C4-2B (cell line): ENCODE data around the gene PPIA.

ENCODE experiments used
- ZFX ChIP-seq: fragments of 450-650 bp; IDR thresholded peaks from 2 replicates; pipeline ENCODE4 v1.6.1; 2017
- TF ChIP-seq, protein P1 (sequence below): fragments of 450-650 bp; conservative IDR thresholded peaks from 2 replicates; pipeline ENCODE4 v1.5.1; 2017; ENCODE audit warnings: mild to moderate bottlenecking

DNA sequence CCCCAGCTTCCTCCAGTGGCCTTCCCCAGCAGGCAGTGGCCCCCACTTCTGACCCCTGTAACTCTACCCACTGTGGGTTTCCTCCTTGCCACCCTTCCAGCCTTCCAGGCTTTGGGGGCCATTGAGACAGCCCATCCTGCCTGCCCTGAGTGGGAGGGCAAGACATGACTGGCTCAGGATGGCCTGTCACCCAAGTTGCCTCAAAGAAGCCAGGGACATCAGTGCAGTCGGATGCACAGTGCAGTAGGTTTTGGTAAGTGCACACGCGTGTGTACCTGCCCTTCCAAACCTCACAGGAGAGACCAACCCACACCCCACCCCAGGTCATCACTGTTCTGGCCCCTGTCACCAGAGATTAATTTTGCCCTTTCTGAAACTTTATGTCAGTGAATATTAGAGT is 25.1 kb upstream of the PPIA start:
- TF ChIP-seq, protein P1, sequence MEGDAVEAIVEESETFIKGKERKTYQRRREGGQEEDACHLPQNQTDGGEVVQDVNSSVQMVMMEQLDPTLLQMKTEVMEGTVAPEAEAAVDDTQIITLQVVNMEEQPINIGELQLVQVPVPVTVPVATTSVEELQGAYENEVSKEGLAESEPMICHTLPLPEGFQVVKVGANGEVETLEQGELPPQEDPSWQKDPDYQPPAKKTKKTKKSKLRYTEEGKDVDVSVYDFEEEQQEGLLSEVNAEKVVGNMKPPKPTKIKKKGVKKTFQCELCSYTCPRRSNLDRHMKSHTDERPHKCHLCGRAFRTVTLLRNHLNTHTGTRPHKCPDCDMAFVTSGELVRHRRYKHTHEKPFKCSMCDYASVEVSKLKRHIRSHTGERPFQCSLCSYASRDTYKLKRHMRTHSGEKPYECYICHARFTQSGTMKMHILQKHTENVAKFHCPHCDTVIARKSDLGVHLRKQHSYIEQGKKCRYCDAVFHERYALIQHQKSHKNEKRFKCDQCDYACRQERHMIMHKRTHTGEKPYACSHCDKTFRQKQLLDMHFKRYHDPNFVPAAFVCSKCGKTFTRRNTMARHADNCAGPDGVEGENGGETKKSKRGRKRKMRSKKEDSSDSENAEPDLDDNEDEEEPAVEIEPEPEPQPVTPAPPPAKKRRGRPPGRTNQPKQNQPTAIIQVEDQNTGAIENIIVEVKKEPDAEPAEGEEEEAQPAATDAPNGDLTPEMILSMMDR: no peak
- TF ChIP-seq ZFX: no peak
